Epithelial cell of esophagus (primary cell): Measurements from ENCODE around the gene STMP1.
A peak's percentile ranks its signal among the peaks of the same experiment; 100 is the strongest.
"Not testable (repeated sequence)": the region's sequence is repeated elsewhere in the genome, so short reads cannot be mapped to it uniquely, and the experiment has no call there.

ENCODE experiments used
- DNase-seq: peaks from one replicate; pipeline ENCODE4 v3.0.0; 2010; ENCODE audit warnings: low read depth
- H3K4me3 ChIP-seq: 2 replicates; pipeline ENCODE4 v1.5.1; 2011; ENCODE audit warnings: mild to moderate bottlenecking, low read length, control low read depth
- TF ChIP-seq, protein P1 (sequence below): IDR thresholded peaks from 2 replicates; pipeline ENCODE4 v1.5.1; 2011; ENCODE audit warnings: low read depth, mild to moderate bottlenecking, low read length, control low read depth, inconsistent platforms; ENCODE audit not compliant: insufficient read depth; ENCODE audit errors: missing control alignments

Gene STMP1

DNA sequence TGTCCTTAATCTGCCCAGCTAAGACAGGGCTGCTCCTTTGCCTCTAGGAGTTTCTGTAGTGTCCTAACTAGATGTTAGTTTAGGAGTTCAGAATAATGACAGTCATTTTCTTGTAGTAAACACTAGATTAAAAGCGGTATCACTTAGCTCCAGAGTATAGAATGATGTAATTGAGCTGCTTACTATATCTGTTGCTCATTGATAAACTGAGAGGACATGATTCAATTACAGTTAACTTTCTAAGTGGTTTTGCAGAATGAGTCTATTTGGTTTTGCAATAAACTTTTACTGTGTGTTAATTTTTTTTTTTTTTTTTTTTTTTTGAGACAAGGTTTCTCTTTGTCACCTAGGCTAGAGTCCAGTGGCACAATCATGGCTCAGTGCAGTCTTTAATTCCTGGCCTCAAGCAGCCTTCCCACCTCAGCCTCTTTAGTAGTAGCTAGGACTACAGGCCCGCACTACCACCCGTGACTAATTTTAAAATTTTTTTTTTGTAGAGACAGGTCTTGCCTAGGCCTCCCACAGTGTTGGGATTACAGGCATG lies 1.8 kb downstream of the STMP1 start:
- DNase-seq = peak; percentile 52
- TF ChIP-seq, protein P1, sequence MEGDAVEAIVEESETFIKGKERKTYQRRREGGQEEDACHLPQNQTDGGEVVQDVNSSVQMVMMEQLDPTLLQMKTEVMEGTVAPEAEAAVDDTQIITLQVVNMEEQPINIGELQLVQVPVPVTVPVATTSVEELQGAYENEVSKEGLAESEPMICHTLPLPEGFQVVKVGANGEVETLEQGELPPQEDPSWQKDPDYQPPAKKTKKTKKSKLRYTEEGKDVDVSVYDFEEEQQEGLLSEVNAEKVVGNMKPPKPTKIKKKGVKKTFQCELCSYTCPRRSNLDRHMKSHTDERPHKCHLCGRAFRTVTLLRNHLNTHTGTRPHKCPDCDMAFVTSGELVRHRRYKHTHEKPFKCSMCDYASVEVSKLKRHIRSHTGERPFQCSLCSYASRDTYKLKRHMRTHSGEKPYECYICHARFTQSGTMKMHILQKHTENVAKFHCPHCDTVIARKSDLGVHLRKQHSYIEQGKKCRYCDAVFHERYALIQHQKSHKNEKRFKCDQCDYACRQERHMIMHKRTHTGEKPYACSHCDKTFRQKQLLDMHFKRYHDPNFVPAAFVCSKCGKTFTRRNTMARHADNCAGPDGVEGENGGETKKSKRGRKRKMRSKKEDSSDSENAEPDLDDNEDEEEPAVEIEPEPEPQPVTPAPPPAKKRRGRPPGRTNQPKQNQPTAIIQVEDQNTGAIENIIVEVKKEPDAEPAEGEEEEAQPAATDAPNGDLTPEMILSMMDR = no peak
- H3K4me3 ChIP-seq = no peak overlapping the region

DNA sequence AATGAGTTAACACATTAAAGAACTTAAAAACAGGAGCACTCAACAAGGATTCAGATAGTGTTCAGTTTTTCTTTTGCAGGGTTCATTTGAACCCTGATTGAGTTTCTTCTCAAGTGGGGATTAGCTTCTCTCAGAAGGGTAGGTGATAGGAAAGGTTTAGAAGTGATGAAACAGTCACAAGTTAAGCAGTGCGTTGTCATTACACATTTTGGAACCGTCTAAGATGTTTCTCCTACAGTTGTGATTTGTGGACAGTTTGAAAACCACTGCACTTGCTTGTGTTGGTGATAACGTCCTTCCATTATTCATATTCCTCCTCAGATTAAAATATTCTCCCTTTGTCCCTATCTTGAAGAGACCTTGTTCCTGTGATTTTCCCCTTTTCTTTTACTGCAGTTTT lies 2.7 kb downstream of the STMP1 start:
- DNase-seq = no peak

DNA sequence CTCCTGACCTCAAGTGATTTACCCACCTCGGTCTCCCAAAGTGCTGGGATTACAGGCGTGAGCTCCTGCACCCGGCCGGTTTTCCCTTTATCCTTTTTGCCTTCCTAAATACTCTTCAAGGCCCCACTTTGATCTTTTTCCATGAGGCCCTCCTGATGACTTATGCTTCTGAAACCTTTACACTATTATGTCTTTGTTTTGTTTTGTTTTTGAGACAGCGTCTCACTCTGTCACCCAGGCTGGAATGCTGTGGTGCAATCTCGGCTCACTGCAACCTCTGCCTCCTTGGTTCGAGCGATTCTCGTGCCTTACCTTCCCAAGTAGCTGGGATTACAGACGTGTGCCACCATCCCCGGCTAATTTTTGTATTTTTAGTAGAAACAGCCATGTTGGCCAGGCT lies 3.8 kb downstream of the STMP1 start:
- no peak for DNase-seq
- TF ChIP-seq, protein P1 = no peak
- H3K4me3 ChIP-seq = no peak overlapping the region

More for the DNA sequence above, 2.7 kb downstream of the STMP1 start:
- no peak overlapping the region for H3K4me3 ChIP-seq
- TF ChIP-seq, protein P1 = no peak

DNA sequence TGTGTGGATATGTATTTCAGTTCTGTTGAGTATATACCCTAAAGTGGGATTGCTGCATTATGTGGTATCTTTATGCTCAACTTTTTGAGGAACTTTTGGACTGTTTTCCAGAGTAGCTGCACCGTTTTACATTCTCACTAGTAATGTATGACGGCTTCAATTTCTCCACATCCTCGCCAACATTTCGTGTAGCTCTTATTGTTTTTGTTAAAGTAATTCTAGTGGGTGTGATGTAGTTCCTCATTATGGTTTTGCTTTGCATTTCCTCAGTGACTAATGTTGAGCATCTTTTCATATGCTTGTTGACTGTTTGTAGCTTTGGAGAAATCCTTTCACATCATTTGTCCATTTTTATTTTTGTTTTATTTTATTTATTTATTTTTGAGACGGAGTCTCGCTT lies 4.5 kb downstream of the STMP1 start:
- no peak for DNase-seq
- TF ChIP-seq, protein P1 = no peak
- no peak overlapping the region for H3K4me3 ChIP-seq

DNA sequence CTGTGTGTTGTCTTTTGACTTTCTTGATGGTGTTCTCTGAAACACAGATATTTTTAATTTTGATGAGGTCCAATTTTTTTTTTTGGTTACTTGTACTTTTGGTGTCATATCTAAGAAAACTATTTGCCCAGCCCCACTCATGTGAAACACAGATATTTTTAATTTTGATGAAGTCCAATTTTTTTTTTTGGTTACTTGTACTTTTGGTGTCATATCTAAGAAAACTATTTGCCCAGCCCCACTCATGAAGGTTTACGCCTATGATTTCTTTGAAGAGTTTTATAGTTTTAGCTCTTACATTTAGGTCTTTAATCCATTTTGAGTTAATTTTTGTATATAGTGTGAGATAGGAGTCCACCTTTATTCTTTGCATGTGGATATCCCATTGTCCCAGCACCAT lies 5.3 kb downstream of the STMP1 start:
- DNase-seq, H3K4me3 ChIP-seq: not testable (repeated sequence)

DNA sequence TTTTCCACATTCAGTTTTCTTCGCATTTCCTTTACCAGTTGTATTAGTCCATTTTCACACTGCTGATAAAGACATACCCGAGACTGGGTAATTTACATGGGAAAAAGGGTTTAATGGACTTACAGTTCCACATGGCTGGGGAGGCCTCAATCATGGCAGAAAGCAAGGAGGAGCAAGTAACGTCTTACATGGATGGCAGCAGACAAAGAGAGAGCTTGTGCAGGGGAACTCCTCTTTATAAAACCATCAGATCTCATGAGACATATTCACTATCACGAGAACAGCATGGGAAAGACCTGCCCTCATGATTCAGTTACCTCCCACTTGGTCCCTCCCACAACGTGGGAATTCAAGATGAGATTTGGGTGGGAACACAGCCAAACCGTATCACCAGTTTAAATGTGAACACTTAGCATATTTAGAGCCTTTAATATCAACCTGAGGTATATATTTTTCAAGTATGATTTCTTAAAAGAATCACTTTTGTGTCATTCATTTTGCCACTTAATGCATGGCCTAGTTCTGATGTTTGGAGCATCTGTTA lies 6.6 kb downstream of the STMP1 start:
- not testable (repeated sequence) for H3K4me3 ChIP-seq, DNase-seq

DNA sequence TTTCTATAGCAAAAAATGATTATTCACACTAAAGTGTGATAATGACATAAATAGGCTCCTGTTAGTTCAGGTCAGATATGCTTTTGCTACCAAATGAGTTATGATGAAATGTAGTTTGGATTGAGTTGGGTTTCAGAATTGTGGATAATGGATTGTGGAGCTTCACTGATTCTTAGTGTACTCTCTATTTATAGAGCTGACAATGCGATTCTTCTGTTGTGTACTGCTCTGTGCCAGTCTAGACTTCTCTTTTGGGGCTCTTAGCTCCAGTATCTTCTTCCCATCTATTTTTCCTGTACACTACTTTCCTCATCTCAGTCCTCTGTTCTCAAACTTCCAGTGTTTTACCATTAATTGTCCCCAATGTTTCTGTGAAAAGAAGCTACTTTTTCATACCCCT lies 7.5 kb downstream of the STMP1 start:
- DNase-seq = no peak
- H3K4me3 ChIP-seq = no peak overlapping the region
- TF ChIP-seq, protein P1 = no peak

DNA sequence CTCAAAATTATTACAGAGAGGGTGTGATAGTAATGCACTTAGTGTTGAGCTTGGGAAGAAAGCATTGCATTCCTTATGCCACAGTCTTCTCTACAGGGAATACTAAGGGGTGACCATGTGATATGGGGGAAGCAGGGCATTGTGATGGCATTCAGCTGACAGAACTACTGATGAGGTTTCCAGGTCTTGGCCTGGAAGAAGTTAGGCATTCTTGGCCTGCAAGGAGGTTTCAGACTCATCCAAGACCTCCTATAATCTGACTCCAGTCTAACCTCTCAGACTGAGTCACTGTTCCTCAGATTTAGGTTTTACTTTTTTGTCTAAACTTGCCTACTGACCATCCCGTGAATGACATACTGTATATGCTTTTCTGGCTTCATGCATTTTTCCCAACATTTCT lies 7.9 kb downstream of the STMP1 start:
- TF ChIP-seq, protein P1 = no peak
- no peak overlapping the region for H3K4me3 ChIP-seq
- peak; percentile 77 for DNase-seq
